HEK293 (cell line): ENCODE measurements around the gene PSMC4.

ENCODE experiments used
- BCL11B ChIP-seq: fragments of 450-650 bp; formaldehyde crosslinking; IDR thresholded peaks from 2 replicates; pipeline ENCODE4 v1.5.1; 2016; ENCODE audit warnings: low read depth, missing biosample characterization, missing genetic modification characterization
- CTCF ChIP-seq: fragments of 450-650 bp; formaldehyde crosslinking; IDR thresholded peaks from 2 replicates; pipeline ENCODE4 v1.5.1; 2016; ENCODE audit warnings: missing biosample characterization, missing genetic modification characterization
- KLF1 ChIP-seq: fragments of 450-650 bp; formaldehyde crosslinking; IDR thresholded peaks from 2 replicates; pipeline ENCODE4 v1.5.1; 2016; ENCODE audit warnings: missing biosample characterization, missing genetic modification characterization
- REPIN1 ChIP-seq: fragments of 450-650 bp; formaldehyde crosslinking; IDR thresholded peaks from 2 replicates; pipeline ENCODE4 v1.5.1; 2017; ENCODE audit warnings: missing biosample characterization, missing genetic modification characterization, low read depth
- TSHZ1 ChIP-seq: fragments of 450-650 bp; formaldehyde crosslinking; IDR thresholded peaks from 2 replicates; pipeline ENCODE4 v1.5.1; 2016; ENCODE audit warnings: missing biosample characterization, missing genetic modification characterization, borderline replicate concordance
- WT1 ChIP-seq: fragments of 450-650 bp; formaldehyde crosslinking; IDR thresholded peaks from 2 replicates; pipeline ENCODE4 v1.5.1; 2016; ENCODE audit warnings: missing biosample characterization, missing genetic modification characterization
- ZBTB6 ChIP-seq: fragments of 450-650 bp; formaldehyde crosslinking; IDR thresholded peaks from 2 replicates; pipeline ENCODE4 v1.5.1; 2017; ENCODE audit warnings: missing biosample characterization, missing genetic modification characterization
- ZBTB8A ChIP-seq: fragments of 450-650 bp; formaldehyde crosslinking; IDR thresholded peaks from 2 replicates; pipeline ENCODE4 v1.5.1; 2016; ENCODE audit warnings: missing biosample characterization, missing genetic modification characterization
- ZIC2 ChIP-seq: fragments of 450-650 bp; formaldehyde crosslinking; IDR thresholded peaks from 2 replicates; pipeline ENCODE4 v1.5.1; 2016; ENCODE audit warnings: missing biosample characterization, missing genetic modification characterization
- ZNF157 ChIP-seq: fragments of 450-650 bp; formaldehyde crosslinking; IDR thresholded peaks from 2 replicates; pipeline ENCODE4 v1.5.1; 2016; ENCODE audit warnings: missing biosample characterization, missing genetic modification characterization
- ZNF16 ChIP-seq: fragments of 450-650 bp; formaldehyde crosslinking; IDR thresholded peaks from 2 replicates; pipeline ENCODE4 v1.5.1; 2016; ENCODE audit warnings: low read depth, missing biosample characterization, missing genetic modification characterization
- ZNF202 ChIP-seq: fragments of 450-650 bp; formaldehyde crosslinking; IDR thresholded peaks from 2 replicates; pipeline ENCODE4 v1.5.1; 2016; ENCODE audit warnings: missing biosample characterization, missing genetic modification characterization, borderline replicate concordance
- ZNF341 ChIP-seq: fragments of 450-650 bp; formaldehyde crosslinking; IDR thresholded peaks from 2 replicates; pipeline ENCODE4; 2016; ENCODE audit warnings: low read depth, missing biosample characterization, missing genetic modification characterization
- ZNF391 ChIP-seq: fragments of 450-650 bp; formaldehyde crosslinking; IDR thresholded peaks from 2 replicates; pipeline ENCODE4 v1.5.1; 2016; ENCODE audit warnings: low read depth, missing biosample characterization, missing genetic modification characterization, borderline replicate concordance
- ZNF394 ChIP-seq: fragments of 450-650 bp; formaldehyde crosslinking; IDR thresholded peaks from 2 replicates; pipeline ENCODE4 v1.5.1; 2016; ENCODE audit warnings: missing biosample characterization, missing genetic modification characterization, mild to moderate bottlenecking, moderate library complexity, borderline replicate concordance
- ZNF501 ChIP-seq: fragments of 450-650 bp; formaldehyde crosslinking; IDR thresholded peaks from 2 replicates; pipeline ENCODE4 v1.5.1; 2016; ENCODE audit warnings: missing biosample characterization, missing genetic modification characterization
- ZNF549 ChIP-seq: fragments of 450-650 bp; IDR thresholded peaks from 2 replicates; pipeline ENCODE4 v1.5.1; 2018; ENCODE audit warnings: missing biosample characterization, missing genetic modification characterization, mild to moderate bottlenecking, inconsistent platforms, moderate library complexity
- ZNF558 ChIP-seq: fragments of 450-650 bp; formaldehyde crosslinking; IDR thresholded peaks from 2 replicates; pipeline ENCODE4 v1.5.1; 2016; ENCODE audit warnings: missing biosample characterization, missing genetic modification characterization
- ZNF600 ChIP-seq: fragments of 450-650 bp; formaldehyde crosslinking; IDR thresholded peaks from 2 replicates; pipeline ENCODE4 v1.5.1; 2016; ENCODE audit warnings: missing biosample characterization, missing genetic modification characterization
- ZNF623 ChIP-seq: fragments of 450-650 bp; formaldehyde crosslinking; IDR thresholded peaks from 2 replicates; pipeline ENCODE4 v1.5.1; 2016; ENCODE audit warnings: missing biosample characterization, missing genetic modification characterization
- ZNF629 ChIP-seq: fragments of 450-650 bp; formaldehyde crosslinking; IDR thresholded peaks from 2 replicates; pipeline ENCODE4 v1.5.1; 2017; ENCODE audit warnings: missing biosample characterization, missing genetic modification characterization
- ZNF785 ChIP-seq: fragments of 450-650 bp; formaldehyde crosslinking; IDR thresholded peaks from 2 replicates; pipeline ENCODE4 v1.5.1; 2016; ENCODE audit warnings: missing biosample characterization, missing genetic modification characterization
- ZNF791 ChIP-seq: fragments of 450-650 bp; formaldehyde crosslinking; IDR thresholded peaks from 2 replicates; pipeline ENCODE4 v1.5.1; 2016; ENCODE audit warnings: missing biosample characterization, missing genetic modification characterization
- ZNF792 ChIP-seq: fragments of 450-650 bp; formaldehyde crosslinking; IDR thresholded peaks from 2 replicates; pipeline ENCODE4 v1.5.1; 2016; ENCODE audit warnings: missing biosample characterization, missing genetic modification characterization
- ZSCAN18 ChIP-seq: fragments of 450-650 bp; formaldehyde crosslinking; IDR thresholded peaks from 2 replicates; pipeline ENCODE4 v1.5.1; 2016; ENCODE audit warnings: missing biosample characterization, missing genetic modification characterization
- TF ChIP-seq, protein P1 (sequence below): fragments of 450-650 bp; formaldehyde crosslinking; IDR thresholded peaks from 2 replicates; pipeline ENCODE4 v1.5.1; 2016; ENCODE audit warnings: missing biosample characterization, missing genetic modification characterization
- TF ChIP-seq, protein P2 (sequence below): fragments of 450-650 bp; formaldehyde crosslinking; IDR thresholded peaks from 2 replicates; pipeline ENCODE4 v1.5.1; 2016; ENCODE audit warnings: missing biosample characterization, missing genetic modification characterization
- TF ChIP-seq, protein P3 (sequence below): fragments of 450-650 bp; formaldehyde crosslinking; IDR thresholded peaks from 2 replicates; pipeline ENCODE4 v1.5.1; 2016; ENCODE audit warnings: missing biosample characterization, missing genetic modification characterization

The PSMC4 gene

GRCh38 chr19:39970675-39971379, at the start of gene PSMC4 (continued):
- peak; percentile 72; the same call in 1 of the 2 replicates for TF ChIP-seq ZBTB6 (tag by site-specific recombination)
- TF ChIP-seq, protein P1, sequence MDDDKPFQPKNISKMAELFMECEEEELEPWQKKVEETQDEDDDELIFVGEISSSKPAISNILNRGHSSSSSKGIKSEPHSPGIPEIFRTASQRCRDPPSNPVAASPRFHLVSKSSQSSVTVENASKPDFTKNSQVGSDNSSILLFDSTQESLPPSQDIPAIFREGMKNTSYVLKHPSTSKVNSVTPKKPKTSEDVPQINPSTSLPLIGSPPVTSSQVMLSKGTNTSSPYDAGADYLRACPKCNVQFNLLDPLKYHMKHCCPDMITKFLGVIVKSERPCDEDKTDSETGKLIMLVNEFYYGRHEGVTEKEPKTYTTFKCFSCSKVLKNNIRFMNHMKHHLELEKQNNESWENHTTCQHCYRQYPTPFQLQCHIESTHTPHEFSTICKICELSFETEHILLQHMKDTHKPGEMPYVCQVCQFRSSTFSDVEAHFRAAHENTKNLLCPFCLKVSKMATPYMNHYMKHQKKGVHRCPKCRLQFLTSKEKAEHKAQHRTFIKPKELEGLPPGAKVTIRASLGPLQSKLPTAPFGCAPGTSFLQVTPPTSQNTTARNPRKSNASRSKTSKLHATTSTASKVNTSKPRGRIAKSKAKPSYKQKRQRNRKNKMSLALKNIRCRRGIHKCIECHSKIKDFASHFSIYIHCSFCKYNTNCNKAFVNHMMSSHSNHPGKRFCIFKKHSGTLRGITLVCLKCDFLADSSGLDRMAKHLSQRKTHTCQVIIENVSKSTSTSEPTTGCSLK (tag by site-specific recombination): no peak
- no peak for TF ChIP-seq ZNF791
- peak; percentile 92 for TF ChIP-seq KLF1
- TF ChIP-seq, protein P2, sequence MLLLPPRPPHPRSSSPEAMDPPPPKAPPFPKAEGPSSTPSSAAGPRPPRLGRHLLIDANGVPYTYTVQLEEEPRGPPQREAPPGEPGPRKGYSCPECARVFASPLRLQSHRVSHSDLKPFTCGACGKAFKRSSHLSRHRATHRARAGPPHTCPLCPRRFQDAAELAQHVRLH (tag by site-specific recombination): peak; percentile 74; the same call in 1 of the 2 replicates
- peak; percentile 66 for TF ChIP-seq ZBTB8A (tag by site-specific recombination)
- no peak for TF ChIP-seq ZNF202
- TF ChIP-seq ZNF792 (tag by site-specific recombination): peak; percentile 72; the same call in 1 of the 2 replicates
- peak; percentile 15; the same call in 1 of the 2 replicates for TF ChIP-seq BCL11B
- TF ChIP-seq ZNF785 (tag by site-specific recombination): peak; percentile 73
- no peak for TF ChIP-seq ZNF16
- TF ChIP-seq, protein P3, sequence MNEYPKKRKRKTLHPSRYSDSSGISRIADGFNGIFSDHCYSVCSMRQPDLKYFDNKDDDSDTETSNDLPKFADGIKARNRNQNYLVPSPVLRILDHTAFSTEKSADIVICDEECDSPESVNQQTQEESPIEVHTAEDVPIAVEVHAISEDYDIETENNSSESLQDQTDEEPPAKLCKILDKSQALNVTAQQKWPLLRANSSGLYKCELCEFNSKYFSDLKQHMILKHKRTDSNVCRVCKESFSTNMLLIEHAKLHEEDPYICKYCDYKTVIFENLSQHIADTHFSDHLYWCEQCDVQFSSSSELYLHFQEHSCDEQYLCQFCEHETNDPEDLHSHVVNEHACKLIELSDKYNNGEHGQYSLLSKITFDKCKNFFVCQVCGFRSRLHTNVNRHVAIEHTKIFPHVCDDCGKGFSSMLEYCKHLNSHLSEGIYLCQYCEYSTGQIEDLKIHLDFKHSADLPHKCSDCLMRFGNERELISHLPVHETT (tag by site-specific recombination): peak; percentile 55
- TF ChIP-seq ZNF549 (tag by site-specific recombination): no peak
- peak; percentile 95 for TF ChIP-seq ZNF600 (tag by site-specific recombination)
- TF ChIP-seq ZNF558: 0 out of 2 replicates have a peak, but pooled peaks have one; percentile 45
- TF ChIP-seq ZNF341 (tag by site-specific recombination): peak; percentile 72
- peak; percentile 89; the same call in 1 of the 2 replicates for TF ChIP-seq ZNF391 (tag by site-specific recombination)
- peak; percentile 99 for TF ChIP-seq ZNF629
- no peak for TF ChIP-seq ZSCAN18
- peak; percentile 89 for TF ChIP-seq WT1
- peak; percentile 32; the same call in 1 of the 2 replicates for TF ChIP-seq ZNF623 (tag by site-specific recombination)
- peak; percentile 62; the same call in 1 of the 2 replicates for TF ChIP-seq ZNF394 (tag by site-specific recombination)
- peak; percentile 100 for TF ChIP-seq CTCF
- peak; percentile 93; the same call in 1 of the 2 replicates for TF ChIP-seq REPIN1 (tag by site-specific recombination)
- peak; percentile 98 for TF ChIP-seq ZNF501 (tag by site-specific recombination)
- peak; percentile 98 for TF ChIP-seq ZIC2 (tag by site-specific recombination)
- TF ChIP-seq TSHZ1: no peak
- no peak for TF ChIP-seq ZNF157
